ENCODE measurements around the gene SLC35E2B.
A peak's percentile ranks its signal among the peaks of the same experiment; 100 is the strongest.
"Not testable (repeated sequence)": the region's sequence is repeated elsewhere in the genome, so short reads cannot be mapped to it uniquely, and the experiment has no call there.

Gene SLC35E2B

GRCh38 chr1:1692714-1693647 lies at the start of gene SLC35E2B:
TSS of gene SLC35E2B (minus strand) at chr1:1692795. CDS start at chr1:1676699, 16,096 bp downstream.
- peak; percentile 88 for DNase-seq
- H3K27ac ChIP-seq, result peak within 1 kb of the TSS; percentile 86

GRCh38 chr1:1741013-1741412 lies 48.4 kb upstream of the SLC35E2B start:
- H3K27me3 ChIP-seq (ENCODE audit: insufficient read depth, low read depth, severe bottlenecking); H3K36me3 ChIP-seq; H3K9me3 ChIP-seq (ENCODE audit: severe bottlenecking); DNase-seq; H3K27ac ChIP-seq; H3K4me3 ChIP-seq (ENCODE audit: low read depth, low read length): not testable (repeated sequence)

More at GRCh38 chr1:1692714-1693647, at the start of gene SLC35E2B:
- not testable (repeated sequence) for H3K27me3 ChIP-seq (ENCODE audit: insufficient read depth, low read depth, severe bottlenecking); H3K36me3 ChIP-seq; H3K9me3 ChIP-seq (ENCODE audit: severe bottlenecking)
- peak within 1 kb of the TSS; percentile 53 for H3K4me3 ChIP-seq (ENCODE audit: low read depth, low read length)
- 0 out of 2 replicates have a peak, but pooled peaks have one; percentile 2 for TF ChIP-seq CTCF (IDR thresholded peaks at IDR 0.05; ENCODE audit: low read depth, low read length)

GRCh38 chr1:1738799-1739337 lies 46.3 kb upstream of the SLC35E2B start:
- not testable (repeated sequence) for H3K9me3 ChIP-seq (ENCODE audit: severe bottlenecking); H3K27me3 ChIP-seq (ENCODE audit: insufficient read depth, low read depth, severe bottlenecking); H3K4me3 ChIP-seq (ENCODE audit: low read depth, low read length); H3K36me3 ChIP-seq; H3K27ac ChIP-seq; DNase-seq

DNA sequence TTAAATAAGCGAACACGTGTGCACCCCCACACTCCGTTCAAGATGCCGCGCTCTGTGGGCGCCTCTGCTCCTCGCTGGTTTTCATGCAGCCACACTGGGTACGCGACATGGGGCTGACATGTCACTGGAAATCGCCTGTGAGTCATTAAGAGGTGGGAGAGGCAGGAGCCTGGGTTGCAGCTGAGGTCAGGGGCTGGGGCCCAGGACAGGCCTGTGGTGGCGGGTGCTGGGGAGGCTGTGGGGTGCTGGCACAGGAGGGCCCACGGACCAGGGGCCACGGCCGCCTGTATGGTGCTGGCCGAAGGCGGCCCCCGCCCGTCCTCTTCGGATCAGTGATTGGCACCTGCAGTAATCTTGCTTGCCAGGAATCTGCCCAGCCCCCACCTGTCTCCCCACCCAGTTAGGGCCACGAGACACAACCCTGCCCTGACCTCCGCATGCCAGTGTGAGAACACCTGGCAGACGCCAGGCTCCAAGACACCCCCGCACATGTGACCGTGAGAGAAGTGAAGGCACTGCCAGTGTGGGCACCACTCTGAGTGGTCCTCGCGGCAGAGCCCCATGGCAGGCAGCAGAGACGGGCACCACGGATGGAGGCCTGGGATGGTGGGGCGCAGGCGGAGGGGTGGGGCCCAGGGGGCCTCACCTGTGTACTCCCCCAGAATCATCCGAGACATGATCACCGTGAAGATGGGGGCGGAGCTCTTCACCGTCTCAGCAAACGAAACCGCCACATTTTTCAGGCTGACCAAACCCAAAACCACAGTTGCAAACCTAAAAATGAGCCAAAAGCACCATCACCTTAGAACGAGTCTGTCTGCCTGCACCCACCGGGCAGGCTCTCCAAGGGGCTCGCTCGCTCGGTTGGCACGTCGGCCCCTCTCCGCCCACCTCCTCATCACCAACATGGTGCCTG lies 45.3 kb upstream of the SLC35E2B start:
- not testable (repeated sequence) for H3K27ac ChIP-seq; DNase-seq; H3K4me3 ChIP-seq (ENCODE audit: low read depth, low read length); H3K27me3 ChIP-seq (ENCODE audit: insufficient read depth, low read depth, severe bottlenecking); H3K36me3 ChIP-seq; H3K9me3 ChIP-seq (ENCODE audit: severe bottlenecking)

DNA sequence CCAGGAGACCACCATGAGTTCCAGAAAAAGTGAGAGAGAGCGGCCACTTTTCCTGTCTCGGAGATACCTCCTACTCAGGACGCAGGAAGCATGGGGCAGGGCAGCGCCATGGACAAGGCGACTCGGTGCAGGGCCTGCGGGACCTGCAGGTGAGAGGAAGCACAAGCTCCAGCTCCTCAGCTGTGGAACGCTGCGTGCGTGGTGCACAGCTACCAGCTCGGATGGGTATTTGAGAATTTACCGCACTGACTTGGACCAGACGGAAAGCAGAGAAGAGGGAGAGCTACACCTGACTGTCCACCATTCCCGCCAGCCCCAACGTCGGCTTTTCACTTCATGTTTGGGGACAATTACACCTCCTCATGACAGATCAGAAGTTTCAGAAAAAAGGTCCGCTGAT lies 39.8 kb upstream of the SLC35E2B start:
- H3K36me3 ChIP-seq, result peaks cover 20% of the 10 kb centered on the region
- H3K4me3 ChIP-seq (ENCODE audit: low read depth, low read length), result no peak overlapping the region
- no peaks in the 10 kb centered on the region for H3K27me3 ChIP-seq (ENCODE audit: insufficient read depth, low read depth, severe bottlenecking)
- no peak for DNase-seq
- H3K27ac ChIP-seq, result no peak overlapping the region
- H3K9me3 ChIP-seq (ENCODE audit: severe bottlenecking), result no peaks in the 10 kb centered on the region
- no peak for TF ChIP-seq CTCF (IDR thresholded peaks at IDR 0.05; ENCODE audit: low read depth, low read length)

GRCh38 chr1:1730870-1731269 lies 38.3 kb upstream of the SLC35E2B start:
- Histone ChIP-seq H3K4me3 (ENCODE audit: low read depth, low read length) (no peak overlapping the region), H3K27me3 (ENCODE audit: insufficient read depth, low read depth, severe bottlenecking) (no peaks in the 10 kb centered on the region), H3K36me3 (peaks cover 17% of the 10 kb centered on the region), H3K9me3 (ENCODE audit: severe bottlenecking) (no peaks in the 10 kb centered on the region), H3K27ac (no peak overlapping the region)
- DNase-seq, result no peak
- TF ChIP-seq CTCF (IDR thresholded peaks at IDR 0.05; ENCODE audit: low read depth, low read length), result no peak

- H3K9me3 ChIP-seq (ENCODE audit: severe bottlenecking); H3K27me3 ChIP-seq (ENCODE audit: insufficient read depth, low read depth, severe bottlenecking); H3K27ac ChIP-seq; H3K4me3 ChIP-seq (ENCODE audit: low read depth, low read length); DNase-seq: not testable (repeated sequence)
- H3K36me3 ChIP-seq, result peaks cover 17% of the 10 kb centered on the region
Observed at GRCh38 chr1:1730230-1730629, 37.6 kb upstream of the SLC35E2B start.

DNA sequence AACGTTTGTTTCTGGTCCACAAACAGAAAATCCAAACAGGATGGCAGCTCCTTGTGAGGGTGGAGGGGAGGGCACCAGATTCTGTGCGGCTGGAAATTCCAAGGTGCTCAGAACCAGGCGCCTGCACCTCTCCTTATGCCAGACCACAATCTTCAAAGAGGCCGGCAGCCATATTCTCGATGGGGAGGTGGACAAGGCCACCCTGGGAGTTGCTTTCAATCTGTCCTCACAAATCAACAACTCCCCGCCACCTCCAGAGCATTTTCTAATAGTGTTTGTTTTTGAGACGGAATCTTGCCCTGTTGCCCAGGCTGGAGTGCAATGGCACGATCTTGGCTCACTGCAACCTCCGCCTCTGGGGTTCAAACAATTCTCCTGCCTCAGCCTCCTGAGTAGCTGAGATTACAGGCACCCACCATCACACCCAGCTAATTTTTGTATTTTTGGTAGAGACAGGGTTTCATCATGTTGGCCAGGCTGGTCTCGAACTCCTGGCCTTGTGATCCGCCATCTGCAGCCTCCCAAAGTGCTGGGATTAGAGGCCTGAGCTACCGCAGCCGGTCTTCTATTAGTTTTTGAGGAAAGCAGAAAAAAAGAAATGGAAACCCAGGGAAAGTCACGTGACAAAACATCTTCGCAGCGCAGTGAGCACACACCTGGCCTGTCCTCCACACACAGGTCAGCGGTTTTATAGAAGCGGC lies 36.7 kb upstream of the SLC35E2B start:
- DNase-seq; H3K27ac ChIP-seq; H3K9me3 ChIP-seq (ENCODE audit: severe bottlenecking); H3K4me3 ChIP-seq (ENCODE audit: low read depth, low read length); H3K27me3 ChIP-seq (ENCODE audit: insufficient read depth, low read depth, severe bottlenecking): not testable (repeated sequence)
- peaks cover 17% of the 10 kb centered on the region for H3K36me3 ChIP-seq

GRCh38 chr1:1728308-1729005 lies 35.9 kb upstream of the SLC35E2B start:
- not testable (repeated sequence) for H3K9me3 ChIP-seq (ENCODE audit: severe bottlenecking); H3K27ac ChIP-seq; DNase-seq; H3K4me3 ChIP-seq (ENCODE audit: low read depth, low read length); H3K27me3 ChIP-seq (ENCODE audit: insufficient read depth, low read depth, severe bottlenecking)
- H3K36me3 ChIP-seq, result peaks cover 17% of the 10 kb centered on the region
